SH-SY5Y (cell line): ENCODE results near the gene COL4A4.

Source experiments
- GATA2 ChIP-seq: IDR thresholded peaks from 2 replicates; pipeline ENCODE4 v1.6.1; 2011; ENCODE audit warnings: mild to moderate bottlenecking, low read depth, low read length
- GATA3 ChIP-seq: IDR thresholded peaks from 2 replicates; pipeline ENCODE4 v1.6.1; 2011; ENCODE audit warnings: low read depth, mild to moderate bottlenecking, low read length, moderate library complexity

DNA sequence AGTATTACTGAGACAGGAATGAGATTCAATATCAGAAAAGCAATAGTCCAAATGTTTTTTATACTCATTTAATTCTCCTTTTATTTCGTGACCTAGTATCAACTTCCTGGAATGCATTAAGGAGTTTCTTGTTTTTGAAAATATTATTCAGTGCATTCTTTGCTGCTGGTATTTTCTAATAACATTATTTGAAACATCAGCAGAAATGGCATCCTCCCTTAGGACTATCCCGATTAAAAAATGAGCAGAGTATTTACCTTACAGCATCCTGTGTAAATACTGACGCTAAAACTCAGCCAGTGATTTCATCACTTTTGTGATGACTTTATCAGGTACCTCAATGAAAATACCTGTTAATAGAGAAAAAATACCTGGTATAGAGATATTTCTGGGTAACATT, 16.8 kb upstream of the COL4A4 start:
- TF ChIP-seq GATA2 (no peak), GATA3 (no peak)
